Measurements from ENCODE around the gene ANK3.

The ANK3 gene

GRCh38 chr10:60340973-60341372, 48.7 kb downstream of the ANK3 start:
- no peak for DNase-seq

- DNase-seq = no peak
Observed at GRCh38 chr10:60339757-60340156, 49.9 kb downstream of the ANK3 start.

GRCh38 chr10:60338786-60339185, 50.9 kb downstream of the ANK3 start:
- no peak for DNase-seq

GRCh38 chr10:60338002-60338564, 51.6 kb downstream of the ANK3 start:
- DNase-seq = no peak

GRCh38 chr10:60336901-60337630, 52.6 kb downstream of the ANK3 start:
- no peak for DNase-seq

GRCh38 chr10:60335708-60336107, 54.0 kb downstream of the ANK3 start:
- no peak for DNase-seq

- DNase-seq = no peak
Observed at GRCh38 chr10:60334991-60335390, 54.7 kb downstream of the ANK3 start.

- DNase-seq = no peak
Observed at GRCh38 chr10:60332371-60332770, 57.3 kb downstream of the ANK3 start.

GRCh38 chr10:60331886-60332285, 57.8 kb downstream of the ANK3 start:
- DNase-seq = no peak

- no peak for DNase-seq
Observed at GRCh38 chr10:60323162-60323561, 66.5 kb downstream of the ANK3 start.

GRCh38 chr10:60320666-60321065, 69.0 kb downstream of the ANK3 start:
- DNase-seq = no peak

- DNase-seq = no peak
Observed at GRCh38 chr10:60316029-60316428, 73.6 kb downstream of the ANK3 start.

- no peak for DNase-seq
Observed at GRCh38 chr10:60315311-60315710, 74.4 kb downstream of the ANK3 start.

GRCh38 chr10:60314069-60314940, 75.4 kb downstream of the ANK3 start:
- DNase-seq = no peak

- DNase-seq = no peak
Observed at GRCh38 chr10:60313589-60313952, 76.1 kb downstream of the ANK3 start.

- no peak for DNase-seq
Observed at GRCh38 chr10:60312818-60313588, 76.7 kb downstream of the ANK3 start.

- no peak for DNase-seq
Observed at GRCh38 chr10:60311821-60312220, 77.9 kb downstream of the ANK3 start.

GRCh38 chr10:60310740-60311139, 78.9 kb downstream of the ANK3 start:
- no peak for DNase-seq

GRCh38 chr10:60309891-60310290, 79.8 kb downstream of the ANK3 start:
- no peak for DNase-seq

- no peak for DNase-seq
Observed at GRCh38 chr10:60309371-60309770, 80.3 kb downstream of the ANK3 start.

GRCh38 chr10:60305380-60305892, 84.2 kb downstream of the ANK3 start:
- DNase-seq = no peak

- no peak for DNase-seq
Observed at GRCh38 chr10:60304829-60305379, 84.8 kb downstream of the ANK3 start.

GRCh38 chr10:60303778-60304177, 85.9 kb downstream of the ANK3 start:
- DNase-seq = no peak

Data from femur (tissue), 1 donor.